GM21367 (cell line): ENCODE measurements around the gene B4GALNT2.
A peak's percentile ranks its signal among the peaks of the same experiment; 100 is the strongest.
"Not testable (repeated sequence)": the region's sequence is repeated elsewhere in the genome, so short reads cannot be mapped to it uniquely, and the experiment has no call there.

Source experiments
- ATAC-seq: cut with Tn5 transposase; IDR thresholded peaks from one replicate; pipeline ENCODE4 v1.9.1; 2021; ENCODE audit not compliant: unreplicated experiment

Gene B4GALNT2

GRCh38 chr17:49180303-49180702 is 47.7 kb downstream of the B4GALNT2 start:
- ATAC-seq: no peak

DNA sequence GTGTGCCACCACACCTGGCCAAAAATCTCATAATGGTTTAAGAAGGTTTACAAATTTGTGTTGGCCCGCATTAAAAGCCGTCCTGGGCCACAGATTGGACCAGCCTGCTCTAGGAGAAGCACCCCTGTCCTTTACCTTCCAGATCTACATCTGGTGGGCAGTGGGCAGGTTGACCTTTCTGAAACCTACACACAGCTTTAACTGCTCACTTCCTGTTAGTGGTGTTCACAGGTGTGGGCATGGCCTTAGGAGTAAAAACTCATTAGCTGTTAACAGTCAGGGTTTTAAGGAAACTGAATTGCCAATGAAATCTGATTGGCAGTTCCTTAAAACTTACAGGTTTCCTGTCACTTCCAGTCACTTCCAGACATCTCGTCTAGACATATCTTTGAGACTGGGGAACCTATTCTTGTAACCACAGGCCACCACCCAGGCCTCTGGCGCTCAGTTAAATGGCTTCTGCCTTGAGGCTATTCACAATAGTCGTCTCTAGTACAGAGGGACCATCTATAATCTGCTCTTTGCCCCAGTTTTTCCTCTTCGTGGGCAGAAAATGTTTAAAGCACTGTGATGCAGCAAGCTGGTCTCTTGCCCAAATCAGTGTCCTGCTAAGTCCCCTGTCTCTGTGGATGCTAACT is 48.5 kb downstream of the B4GALNT2 start:
- no peak for ATAC-seq

DNA sequence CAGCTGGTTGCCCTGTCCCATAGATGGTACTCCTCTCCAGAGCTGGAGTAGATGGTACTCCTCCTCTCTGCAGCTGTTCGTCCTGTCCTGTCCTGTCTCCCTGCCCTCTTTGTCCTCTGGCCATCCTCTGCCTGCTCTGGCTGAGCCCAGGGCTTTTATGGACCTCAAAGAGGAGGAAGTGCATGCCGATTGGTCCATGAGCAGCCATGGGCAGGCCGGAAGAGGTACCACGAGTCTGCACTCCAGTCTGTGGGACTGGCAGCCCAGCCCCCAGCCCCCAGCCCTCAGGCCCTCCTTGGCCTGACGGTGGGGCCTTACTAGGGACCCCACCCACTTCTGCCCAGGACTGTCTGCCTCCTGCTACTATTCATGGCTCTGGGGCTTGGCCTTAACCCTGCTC is 50.8 kb downstream of the B4GALNT2 start:
- no peak for ATAC-seq

- no peak for ATAC-seq
These were observed 51.2 kb downstream of the B4GALNT2 start for GRCh38 chr17:49183801-49184200.

DNA sequence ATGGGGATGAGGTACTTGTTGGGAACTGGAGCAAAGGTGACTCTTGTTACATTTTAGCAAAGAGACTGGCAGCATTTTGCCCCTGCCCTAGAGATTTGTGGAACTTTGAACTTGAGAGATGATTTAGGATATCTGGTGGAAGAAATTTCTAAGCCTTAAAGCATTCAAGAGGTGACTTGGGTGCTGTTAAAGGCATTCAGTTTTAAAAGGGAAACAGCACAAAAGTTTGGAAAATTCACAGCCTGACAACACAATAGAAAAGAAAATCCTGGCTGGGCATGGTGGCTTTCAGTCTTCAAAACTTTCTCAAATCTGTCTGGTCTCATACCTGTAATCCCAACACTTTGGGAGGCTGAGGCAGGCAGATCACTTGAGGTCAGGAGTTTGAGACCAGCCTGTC is 52.0 kb downstream of the B4GALNT2 start:
- ATAC-seq: not testable (repeated sequence)

GRCh38 chr17:49185381-49185780 is 52.8 kb downstream of the B4GALNT2 start:
- not testable (repeated sequence) for ATAC-seq

- no peak for ATAC-seq
These were observed 54.7 kb downstream of the B4GALNT2 start for GRCh38 chr17:49187301-49187700.

DNA sequence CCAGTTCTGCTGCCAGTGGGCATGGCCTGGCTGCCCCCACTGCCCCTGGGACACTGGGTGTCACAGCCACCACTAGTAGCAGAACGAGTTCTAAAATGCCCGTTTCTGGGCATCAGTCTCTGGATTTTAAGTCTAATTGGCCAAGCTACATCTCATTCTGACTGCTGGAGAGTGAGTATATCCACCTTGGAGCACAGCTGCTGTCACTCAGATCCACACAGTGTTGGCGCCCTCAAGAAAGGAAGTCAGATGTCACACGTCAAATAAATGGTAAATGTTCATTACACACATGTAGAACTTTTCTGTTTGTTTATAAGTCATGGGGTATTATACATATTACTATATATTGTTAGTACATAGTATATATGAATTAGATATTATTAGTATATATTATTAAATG is 58.4 kb downstream of the B4GALNT2 start:
- no peak for ATAC-seq

- ATAC-seq: peak; percentile 4
These were observed 58.9 kb downstream of the B4GALNT2 start for GRCh38 chr17:49191409-49191916.

DNA sequence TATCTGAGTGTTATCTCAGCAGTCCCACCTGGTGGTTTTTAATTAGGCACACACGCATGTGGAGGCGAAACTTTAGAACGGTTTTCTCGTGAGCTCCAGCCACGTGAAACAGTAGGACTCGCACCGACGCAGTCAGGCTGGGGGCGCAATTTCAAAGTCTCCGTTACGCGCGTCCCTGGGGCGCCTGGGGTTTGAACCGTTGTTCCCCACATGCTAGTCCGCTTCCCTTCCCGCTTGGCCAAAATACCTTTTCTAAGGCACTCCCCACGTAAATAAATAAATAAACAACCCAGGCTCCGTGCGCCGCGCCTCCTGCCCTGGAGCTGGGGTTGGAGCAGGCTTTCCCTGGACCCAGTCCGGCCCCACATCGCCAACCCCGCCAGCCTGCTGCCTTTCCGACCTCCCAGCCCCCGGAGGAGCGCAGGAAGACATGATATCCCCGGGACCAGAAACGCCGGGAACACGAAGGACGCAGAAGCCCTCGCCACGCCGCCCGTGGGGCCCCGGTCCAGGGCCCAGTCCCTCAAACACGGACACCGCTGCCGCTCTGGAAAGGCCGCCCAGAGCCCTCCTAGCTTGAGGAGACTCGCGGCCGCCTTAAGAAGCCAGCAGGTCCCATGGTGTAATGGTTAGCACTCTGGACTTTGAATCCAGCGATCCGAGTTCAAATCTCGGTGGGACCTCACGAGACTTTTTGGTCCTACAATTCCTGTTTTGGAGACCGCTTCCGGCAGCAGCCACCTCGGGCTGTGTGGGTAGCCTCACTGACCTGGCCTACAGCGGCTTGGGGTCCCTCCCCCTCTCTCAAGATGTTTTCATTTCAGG is 59.6 kb downstream of the B4GALNT2 start:
- peak; percentile 34 for ATAC-seq

- no peak for ATAC-seq
These were observed 61.1 kb downstream of the B4GALNT2 start for GRCh38 chr17:49193513-49194296.

GRCh38 chr17:49194297-49194607 is 61.7 kb downstream of the B4GALNT2 start:
- ATAC-seq: no peak

DNA sequence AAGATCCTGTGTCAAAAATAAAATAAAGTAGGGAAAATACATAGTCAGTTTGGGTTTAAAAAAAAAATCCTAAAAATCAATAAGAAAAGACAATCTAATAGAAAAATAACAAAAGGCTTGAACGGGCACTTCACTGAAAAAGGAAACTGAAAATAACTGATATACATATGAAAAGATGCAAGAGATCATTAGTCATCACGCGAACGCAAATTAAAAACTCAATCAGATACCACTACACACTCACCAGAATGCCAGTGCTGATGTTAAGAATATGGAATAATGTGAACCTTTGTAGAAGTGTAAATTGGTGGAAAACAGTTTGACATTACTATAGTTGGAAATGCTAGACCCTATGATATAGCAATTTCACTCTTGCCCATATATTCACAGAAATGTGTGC is 63.2 kb downstream of the B4GALNT2 start:
- ATAC-seq: no peak

- no peak for ATAC-seq
These were observed 64.0 kb downstream of the B4GALNT2 start for GRCh38 chr17:49196520-49196919.

GRCh38 chr17:49197346-49197998 is 64.9 kb downstream of the B4GALNT2 start:
- ATAC-seq: no peak

GRCh38 chr17:49198211-49198610 is 65.6 kb downstream of the B4GALNT2 start:
- ATAC-seq: no peak

- no peak for ATAC-seq
These were observed 68.0 kb downstream of the B4GALNT2 start for GRCh38 chr17:49200423-49201083.

- no peak for ATAC-seq
These were observed 68.9 kb downstream of the B4GALNT2 start for GRCh38 chr17:49201481-49201927.

DNA sequence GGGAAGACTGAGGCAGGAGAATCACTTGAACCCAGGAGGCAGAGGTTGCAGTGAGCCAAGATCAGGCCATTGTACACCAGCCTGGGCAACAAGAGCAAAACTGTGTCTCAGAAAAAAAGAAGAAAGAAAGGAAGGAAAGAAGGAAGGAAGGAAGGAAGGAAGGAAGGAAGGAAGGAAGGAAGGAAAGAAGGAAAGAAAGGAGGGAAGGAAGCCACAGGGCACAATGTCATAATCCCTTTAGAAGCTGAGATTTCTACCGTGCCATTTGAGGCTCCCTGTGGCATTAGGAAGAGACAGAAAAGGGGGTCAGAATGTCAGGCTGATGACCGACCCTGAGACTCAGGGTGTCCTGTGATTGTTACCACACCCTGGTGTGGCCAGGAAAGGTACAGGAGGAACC is 71.2 kb downstream of the B4GALNT2 start:
- ATAC-seq: no peak

- no peak for ATAC-seq
These were observed 71.9 kb downstream of the B4GALNT2 start for GRCh38 chr17:49204516-49204915.
